HepG2 (cell line): ENCODE measurements around the gene WWC2. TPM values are rescaled to one million over a fixed set of nuclear protein-coding genes. Genes with fewer than 3 reads are reported as not detected.

Experiments
- ATAC-seq: fragments of 200-7000 bp; cut with Tn5 transposase; 3 replicates; pipeline ENCODE4 v1.9.1; 2020; ENCODE audit warnings: mild to moderate bottlenecking, moderate library complexity
- BruUV-seq: library from RNA; stranded (reverse); fragments of 400-500 nt; replicated peaks from 2 replicates; lab custom pipeline; 2021; lab: Mats Ljungman, UMichigan
- CTCF ChIA-PET: fragments of 300-600 bp; formaldehyde crosslinking; extraction: SDS; loops from one replicate; lab custom pipeline; 2021; ENCODE audit warnings: low total read pairs, inconsistent platforms, low intra/inter-chr PET ratio; lab: Yijun Ruan, JAX
- POLR2A ChIA-PET: fragments of 350-600 bp; sonication (Branson Sonifier 250); formaldehyde crosslinking; loops from one replicate; lab custom pipeline; 2020; ENCODE audit warnings: antibody characterized with exemption, inconsistent platforms; lab: Yijun Ruan, JAX
- DNase-seq: peaks from one replicate; pipeline ENCODE4 v3.0.0-alpha.2; 2015; ENCODE audit warnings: low spot score
- FAIRE-seq: peaks from 3 replicates; lab custom pipeline; 2011; peaks lifted over from hg19 to GRCh38; lab: Jason Lieb, UNC
- H2AFZ ChIP-seq: one replicate; pipeline ENCODE4 v1.6.1; 2011; ENCODE audit warnings: low read length, inconsistent platforms
- H3K27ac ChIP-seq: fragments of 300-600 bp; 3 replicates; pipeline ENCODE4 v1.8.0; 2011; ENCODE audit warnings: mixed run types, mild to moderate bottlenecking, mixed read lengths, low read length, inconsistent platforms; ENCODE audit not compliant: insufficient read depth; ENCODE audit errors: extremely low read length
- H3K27me3 ChIP-seq, 2 experiments: fragments of 200-600 bp in 1 of 2; 2 replicates in 1 of 2; 3 replicates in 1 of 2; pipeline versions ENCODE4 v1.6.0 to v1.8.0; 2011; ENCODE audit warnings: low read length in 2 of 2, mild to moderate bottlenecking in 2 of 2, moderate library complexity in 2 of 2, inconsistent platforms in 1 of 2; ENCODE audit not compliant: insufficient read depth in 2 of 2, control insufficient read depth in 1 of 2
- H3K36me3 ChIP-seq, 2 experiments: fragments of 200-600 bp in 1 of 2; replicated peaks in 1 of 2; 2 replicates in 1 of 2; 3 replicates in 1 of 2; pipeline versions ENCODE4 v1.5.1 to v1.8.0; 2011; ENCODE audit warnings: low read length in 2 of 2, inconsistent platforms in 1 of 2; ENCODE audit not compliant: insufficient read depth in 2 of 2, control insufficient read depth in 1 of 2
- H3K4me1 ChIP-seq: 2 replicates; pipeline ENCODE4 v1.5.1; 2012; ENCODE audit warnings: low read length, inconsistent platforms; ENCODE audit not compliant: insufficient read depth
- H3K4me2 ChIP-seq: 2 replicates; pipeline ENCODE4 v1.6.0; 2011; ENCODE audit warnings: low read depth, low read length, inconsistent platforms
- H3K4me3 ChIP-seq, 3 experiments: fragments of 200-600 bp in 1 of 3; sonication (generic), shearing (Covaris generic) in 1 of 3; replicated peaks in 1 of 3; 2 replicates each; pipeline ENCODE4 v1.5.1; 2011 to 2016; ENCODE audit warnings: low read length in 3 of 3, inconsistent platforms in 2 of 3, low read depth in 2 of 3, mild to moderate bottlenecking in 2 of 3, control low read depth in 1 of 3, mixed read lengths in 1 of 3; ENCODE audit not compliant: insufficient read depth in 1 of 3
- H3K79me2 ChIP-seq: one replicate; pipeline ENCODE4 v1.6.1; 2011; ENCODE audit warnings: low read length, inconsistent platforms; ENCODE audit not compliant: insufficient read depth
- H3K9ac ChIP-seq: 2 replicates; pipeline ENCODE4 v1.6.0; 2011; ENCODE audit warnings: mild to moderate bottlenecking, low read depth, low read length, inconsistent platforms; ENCODE audit not compliant: insufficient read depth
- H3K9me3 ChIP-seq: 2 replicates; pipeline ENCODE4 v1.5.1; 2012; ENCODE audit warnings: mild to moderate bottlenecking, low read length
- H4K20me1 ChIP-seq: 2 replicates; pipeline ENCODE4 v1.6.0; 2011; ENCODE audit warnings: inconsistent platforms, mild to moderate bottlenecking, low read length, moderate library complexity; ENCODE audit not compliant: insufficient read depth
- HDAC2 ChIP-seq: sonication (generic); formaldehyde crosslinking; IDR thresholded peaks from 2 replicates; pipeline ENCODE4 v1.4.0; 2020; ENCODE audit warnings: missing genetic modification reagents
- KDM5B ChIP-seq: sonication (generic); formaldehyde crosslinking; IDR thresholded peaks from 2 replicates; pipeline ENCODE4 v1.4.0; 2020; ENCODE audit warnings: missing genetic modification reagents, mild to moderate bottlenecking, borderline replicate concordance
- SIX1 ChIP-seq: sonication (generic); formaldehyde crosslinking; IDR thresholded peaks from 2 replicates; pipeline ENCODE4 v1.4.0; 2020; ENCODE audit warnings: missing genetic modification reagents, borderline replicate concordance
- ZBTB7B ChIP-seq: sonication (generic); formaldehyde crosslinking; IDR thresholded peaks from 2 replicates; pipeline ENCODE4 v1.4.0; 2020; ENCODE audit warnings: missing genetic modification reagents
- ZNF207 ChIP-seq: fragments of 450-650 bp; IDR thresholded peaks from 2 replicates; pipeline ENCODE4 v1.6.1; 2016; ENCODE audit warnings: antibody characterized with exemption, borderline replicate concordance
- ZNF260 ChIP-seq: sonication (generic); formaldehyde crosslinking; IDR thresholded peaks from 2 replicates; pipeline ENCODE4 v1.4.0; 2020; ENCODE audit warnings: missing genetic modification reagents, low read depth, mild to moderate bottlenecking, borderline replicate concordance
- ZNF33B ChIP-seq: sonication (generic); formaldehyde crosslinking; IDR thresholded peaks from 2 replicates; pipeline ENCODE4 v1.5.1; 2020; ENCODE audit warnings: mild to moderate bottlenecking, missing genetic modification reagents
- ZNF383 ChIP-seq: sonication (generic); formaldehyde crosslinking; IDR thresholded peaks from 2 replicates; pipeline ENCODE4 v1.4.0; 2020; ENCODE audit warnings: missing genetic modification reagents, mild to moderate bottlenecking, borderline replicate concordance
- ZNF501 ChIP-seq: sonication (generic); formaldehyde crosslinking; IDR thresholded peaks from 2 replicates; pipeline ENCODE4 v1.5.1; 2020; ENCODE audit warnings: mild to moderate bottlenecking, moderate library complexity, missing genetic modification reagents
- ZNF652 ChIP-seq: IDR thresholded peaks from 2 replicates; pipeline ENCODE4 v1.6.1; 2016; ENCODE audit warnings: low read depth, borderline replicate concordance
- WGBS: methylation state at CpG from one replicate; pipeline ENCODE4 v1.1.6; 2017; ENCODE audit warnings: low lambda C conversion rate; 5-methylcytosine and 5-hydroxymethylcytosine counted together
- in situ Hi-C: cut with HindIII; loops from 2 replicates; pipeline ENCODE4 v1.10.0; 2017; ENCODE audit warnings: low pct_unique_long_range_greater_than_20kb; ENCODE audit not compliant: extremely low pct_ligation_motif_present
- intact Hi-C: fragments of 100-400 bp; cut with micrococcal nuclease; formaldehyde crosslinking; loops from one replicate; pipeline ENCODE4 v1.10.0; 2022; ENCODE audit not compliant: unreplicated experiment
- polyA plus RNA-seq, 8 experiments: library from polyadenylated mRNA; depleted of rRNA in 3 of 8; stranded (reverse) in 7 of 8; unstranded in 1 of 8; fragments of >200 nt; fragmentation: Illumina TruSeq in 4 of 8; extraction: Trizol in 4 of 8; gene quantifications; 2 replicates each; pipeline versions ENCODE4 v1.2.1 to v1.2.3, GENCODE V29; 2011 to 2016; ENCODE audit warnings: low read depth in 4 of 8, missing spikeins in 1 of 8, mixed read lengths in 1 of 8; ENCODE audit not compliant: insufficient read depth in 1 of 8
- total RNA-seq, 5 experiments: library from RNA; depleted of rRNA; stranded (reverse); fragments of >200 nt; fragmentation: Illumina TruSeq; extraction: Trizol; gene quantifications; 2 replicates each; pipeline ENCODE4 v1.2.3, GENCODE V29; 2016; ENCODE audit warnings: low read depth in 1 of 5
- TF ChIP-seq, protein P1 (sequence below): sonication (generic); formaldehyde crosslinking; IDR thresholded peaks from 2 replicates; pipeline ENCODE4 v1.5.1; 2020; ENCODE audit warnings: missing genetic modification reagents, mild to moderate bottlenecking, borderline replicate concordance
- TF ChIP-seq, protein P2 (sequence below): sonication (generic); formaldehyde crosslinking; IDR thresholded peaks from 2 replicates; pipeline ENCODE4 v1.4.0; 2020; ENCODE audit warnings: mild to moderate bottlenecking, missing genetic modification reagents
- TF ChIP-seq, protein P3 (sequence below): IDR thresholded peaks from 2 replicates; pipeline ENCODE4 v1.6.1; 2016
- TF ChIP-seq, protein P4 (sequence below): sonication (generic); formaldehyde crosslinking; IDR thresholded peaks from 2 replicates; pipeline ENCODE4 v1.8.0; 2022; ENCODE audit warnings: low read depth, missing genetic modification reagents
- TF ChIP-seq, protein P5 (sequence below): sonication (generic); formaldehyde crosslinking; conservative IDR thresholded peaks from 2 replicates; pipeline ENCODE4 v1.5.0; 2020; ENCODE audit warnings: missing genetic modification reagents

WWC2 gene
- total and polyA plus RNA-seq, 2 of the 13 experiments (the other 11 are each of a cell fraction or from before 2014, with no cell fraction given), result 40.0 to 50.1 TPM

DNA sequence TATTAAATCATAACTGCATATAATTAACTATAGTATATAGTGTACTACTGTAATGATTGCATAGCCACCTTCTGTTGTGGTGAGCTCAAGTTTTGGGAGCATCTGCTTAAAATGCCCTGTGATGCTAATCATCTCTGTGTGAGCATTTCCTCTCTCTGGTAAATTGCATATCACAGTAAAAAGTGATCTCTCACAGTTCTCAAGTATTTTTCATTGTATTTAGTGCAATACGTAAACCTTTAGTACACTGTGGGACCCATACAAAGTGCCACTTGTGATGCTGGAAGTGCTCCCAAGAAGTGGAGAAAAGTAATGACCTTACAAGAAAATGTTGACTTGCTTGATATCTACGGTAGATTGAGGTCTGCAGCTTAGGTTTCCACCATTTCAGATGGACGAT, 82.0 kb downstream of the WWC2 start (continued):
- TF ChIP-seq, protein P1, sequence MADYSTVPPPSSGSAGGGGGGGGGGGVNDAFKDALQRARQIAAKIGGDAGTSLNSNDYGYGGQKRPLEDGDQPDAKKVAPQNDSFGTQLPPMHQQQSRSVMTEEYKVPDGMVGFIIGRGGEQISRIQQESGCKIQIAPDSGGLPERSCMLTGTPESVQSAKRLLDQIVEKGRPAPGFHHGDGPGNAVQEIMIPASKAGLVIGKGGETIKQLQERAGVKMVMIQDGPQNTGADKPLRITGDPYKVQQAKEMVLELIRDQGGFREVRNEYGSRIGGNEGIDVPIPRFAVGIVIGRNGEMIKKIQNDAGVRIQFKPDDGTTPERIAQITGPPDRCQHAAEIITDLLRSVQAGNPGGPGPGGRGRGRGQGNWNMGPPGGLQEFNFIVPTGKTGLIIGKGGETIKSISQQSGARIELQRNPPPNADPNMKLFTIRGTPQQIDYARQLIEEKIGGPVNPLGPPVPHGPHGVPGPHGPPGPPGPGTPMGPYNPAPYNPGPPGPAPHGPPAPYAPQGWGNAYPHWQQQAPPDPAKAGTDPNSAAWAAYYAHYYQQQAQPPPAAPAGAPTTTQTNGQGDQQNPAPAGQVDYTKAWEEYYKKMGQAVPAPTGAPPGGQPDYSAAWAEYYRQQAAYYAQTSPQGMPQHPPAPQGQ (CRISPR knock-in tag), result no peak
- TF ChIP-seq ZNF260 (CRISPR knock-in tag), result no peak
- TF ChIP-seq, protein P2, sequence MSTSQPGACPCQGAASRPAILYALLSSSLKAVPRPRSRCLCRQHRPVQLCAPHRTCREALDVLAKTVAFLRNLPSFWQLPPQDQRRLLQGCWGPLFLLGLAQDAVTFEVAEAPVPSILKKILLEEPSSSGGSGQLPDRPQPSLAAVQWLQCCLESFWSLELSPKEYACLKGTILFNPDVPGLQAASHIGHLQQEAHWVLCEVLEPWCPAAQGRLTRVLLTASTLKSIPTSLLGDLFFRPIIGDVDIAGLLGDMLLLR, result no peak
- TF ChIP-seq, protein P3, sequence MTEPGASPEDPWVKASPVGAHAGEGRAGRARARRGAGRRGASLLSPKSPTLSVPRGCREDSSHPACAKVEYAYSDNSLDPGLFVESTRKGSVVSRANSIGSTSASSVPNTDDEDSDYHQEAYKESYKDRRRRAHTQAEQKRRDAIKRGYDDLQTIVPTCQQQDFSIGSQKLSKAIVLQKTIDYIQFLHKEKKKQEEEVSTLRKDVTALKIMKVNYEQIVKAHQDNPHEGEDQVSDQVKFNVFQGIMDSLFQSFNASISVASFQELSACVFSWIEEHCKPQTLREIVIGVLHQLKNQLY (CRISPR knock-in tag), result no peak
- TF ChIP-seq, all 625 proteins: peak for 0

DNA sequence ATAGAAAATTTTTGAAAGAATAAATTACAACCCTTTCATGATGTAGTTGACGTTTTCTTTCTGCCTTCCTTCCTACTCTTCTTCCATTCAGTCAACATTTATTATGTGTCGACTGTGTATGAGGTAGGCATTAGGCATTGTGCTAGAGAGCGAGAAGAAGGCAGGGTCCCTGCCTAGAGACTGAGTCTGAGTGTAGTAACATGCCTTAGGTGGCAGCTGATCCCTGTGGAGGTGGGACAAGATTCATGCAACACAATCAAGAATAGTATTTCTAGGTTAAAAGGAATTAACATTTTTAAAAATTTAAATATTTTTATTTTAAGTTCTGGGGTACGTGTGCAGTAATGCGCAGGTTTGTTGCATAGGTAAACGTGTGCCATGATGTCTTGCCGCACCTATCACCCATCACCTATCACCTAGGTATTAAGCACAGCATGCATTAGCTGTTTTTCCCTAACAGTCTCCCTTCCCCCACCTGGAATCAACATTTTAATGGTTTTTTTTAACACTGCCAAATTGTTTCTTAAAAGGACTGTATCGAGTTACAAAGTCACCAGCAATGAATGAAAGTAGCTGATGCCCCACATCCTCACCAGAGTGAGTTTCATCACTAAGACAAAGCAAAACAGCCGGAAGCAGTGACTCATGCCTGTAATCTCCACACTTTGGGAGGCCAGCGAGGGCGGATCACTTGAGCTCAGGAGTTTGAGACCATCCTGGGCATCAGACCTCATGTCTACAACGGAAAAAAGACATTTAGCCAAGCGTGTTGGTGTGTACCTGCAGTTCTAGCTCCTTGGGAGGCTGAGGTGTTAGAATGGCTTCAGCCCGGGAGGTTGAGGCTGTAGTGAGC, 84.0 kb downstream of the WWC2 start:
- H3K9ac ChIP-seq, result no peak overlapping the region
- H2AFZ ChIP-seq, result no peak overlapping the region
- H3K4me3 ChIP-seq, result no peak overlapping the region
- H3K27me3 ChIP-seq, result no peaks in the 10 kb centered on the region; a peak in 1 of 5 replicates
- H3K27ac ChIP-seq, result peak overlapping the region; percentile 29
- BruUV-seq, result no TSS peak
- peaks cover 0 to 3% of the 10 kb centered on the region in 2 experiments; a peak in 2 of 5 replicates for H3K36me3 ChIP-seq
- H4K20me1 ChIP-seq, result peaks cover 21% of the 10 kb centered on the region
- CTCF ChIA-PET, result no interaction called here
- POLR2A ChIA-PET, result interaction anchor here (1.1 to 1.8 kb wide), 2 partner anchors 42 to 85 kb away, joined by 3 to 13 read pairs; partner anchors contain the start of gene WWC2
- no peak overlapping the region; the same call in 1 of the 2 replicates for H3K4me2 ChIP-seq
- peak; percentile 86 for DNase-seq
- peaks cover 77% of the 10 kb centered on the region for H3K79me2 ChIP-seq
- 67% methylated on average over 13 of the region's 14 CpGs for WGBS
- in situ Hi-C loops (no loop called here), intact Hi-C loops (no loop called here)
- peak; percentile 95 for ATAC-seq
- H3K9me3 ChIP-seq, result no peaks in the 10 kb centered on the region
- peaks cover 36% of the 10 kb centered on the region for H3K4me1 ChIP-seq
- FAIRE-seq, result peak; percentile 94
- TF ChIP-seq KDM5B (CRISPR knock-in tag) (no peak), ZNF652 (CRISPR knock-in tag) (no peak), SIX1 (CRISPR knock-in tag) (peak; percentile 96), ZBTB7B (CRISPR knock-in tag) (no peak), ZNF207 (no peak), ZNF383 (CRISPR knock-in tag) (no peak), ZNF33B (CRISPR knock-in tag) (no peak), ZNF501 (CRISPR knock-in tag) (no peak), HDAC2 (CRISPR knock-in tag) (peak; percentile 66)
- TF ChIP-seq, protein P4, sequence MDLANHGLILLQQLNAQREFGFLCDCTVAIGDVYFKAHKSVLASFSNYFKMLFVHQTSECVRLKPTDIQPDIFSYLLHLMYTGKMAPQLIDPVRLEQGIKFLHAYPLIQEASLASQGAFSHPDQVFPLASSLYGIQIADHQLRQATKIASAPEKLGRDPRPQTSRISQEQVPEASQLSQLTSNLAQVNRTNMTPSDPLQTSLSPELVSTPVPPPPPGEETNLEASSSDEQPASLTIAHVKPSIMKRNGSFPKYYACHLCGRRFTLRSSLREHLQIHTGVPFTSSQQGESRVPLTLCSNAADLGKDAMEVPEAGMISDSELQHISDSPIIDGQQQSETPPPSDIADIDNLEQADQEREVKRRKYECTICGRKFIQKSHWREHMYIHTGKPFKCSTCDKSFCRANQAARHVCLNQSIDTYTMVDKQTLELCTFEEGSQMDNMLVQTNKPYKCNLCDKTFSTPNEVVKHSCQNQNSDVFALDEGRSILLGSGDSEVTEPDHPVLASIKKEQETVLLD (CRISPR knock-in tag), result no peak
- TF ChIP-seq, protein P5, sequence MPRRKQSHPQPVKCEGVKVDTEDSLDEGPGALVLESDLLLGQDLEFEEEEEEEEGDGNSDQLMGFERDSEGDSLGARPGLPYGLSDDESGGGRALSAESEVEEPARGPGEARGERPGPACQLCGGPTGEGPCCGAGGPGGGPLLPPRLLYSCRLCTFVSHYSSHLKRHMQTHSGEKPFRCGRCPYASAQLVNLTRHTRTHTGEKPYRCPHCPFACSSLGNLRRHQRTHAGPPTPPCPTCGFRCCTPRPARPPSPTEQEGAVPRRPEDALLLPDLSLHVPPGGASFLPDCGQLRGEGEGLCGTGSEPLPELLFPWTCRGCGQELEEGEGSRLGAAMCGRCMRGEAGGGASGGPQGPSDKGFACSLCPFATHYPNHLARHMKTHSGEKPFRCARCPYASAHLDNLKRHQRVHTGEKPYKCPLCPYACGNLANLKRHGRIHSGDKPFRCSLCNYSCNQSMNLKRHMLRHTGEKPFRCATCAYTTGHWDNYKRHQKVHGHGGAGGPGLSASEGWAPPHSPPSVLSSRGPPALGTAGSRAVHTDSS (CRISPR knock-in tag), result no peak
